NT2/D1 (cell line): Measurements from ENCODE around the gene INPP5B.
"Not testable (repeated sequence)": the region's sequence is repeated elsewhere in the genome, so short reads cannot be mapped to it uniquely, and the experiment has no call there.

Experiments used
- SUZ12 ChIP-seq: IDR thresholded peaks from 2 replicates; pipeline ENCODE4 v1.6.1; 2011; ENCODE audit not compliant: insufficient read length, insufficient read depth; ENCODE audit errors: extremely low read depth
- YY1 ChIP-seq: IDR thresholded peaks from 2 replicates; pipeline ENCODE4 v1.6.1; 2011; ENCODE audit not compliant: insufficient read length, insufficient read depth

GRCh38 chr1:37910886-37911285 is 36.0 kb downstream of the INPP5B start:
- not testable (repeated sequence) for TF ChIP-seq YY1, SUZ12
